Adrenal gland (tissue), 5 donors: ENCODE measurements around the gene NACAD.

Experiments used
- POLR2A ChIP-seq, 2 donors: fragments of 450-650 bp; IDR thresholded peaks; one replicate each; pipeline ENCODE4 v1.6.1; 2017; ENCODE audit warnings: antibody characterized with exemption in 2 of 2, mild to moderate bottlenecking in 2 of 2, moderate library complexity in 1 of 2
- TF ChIP-seq, protein P1 (sequence below), 6 experiments: fragments of 450-650 bp in 4 of 6; fragments of 200-600 bp in 2 of 6; sonication (generic) in 1 of 6; IDR thresholded peaks; 1 replicate in 5 of 6; 2 replicates in 1 of 6; pipeline versions ENCODE4 v1.5.1 to v1.8.0; 2016 to 2021; ENCODE audit warnings: antibody characterized with exemption in 6 of 6, mild to moderate bottlenecking in 2 of 6, moderate library complexity in 1 of 6
- donor health status: DM: no; HTN: no; CAD: no.

DNA sequence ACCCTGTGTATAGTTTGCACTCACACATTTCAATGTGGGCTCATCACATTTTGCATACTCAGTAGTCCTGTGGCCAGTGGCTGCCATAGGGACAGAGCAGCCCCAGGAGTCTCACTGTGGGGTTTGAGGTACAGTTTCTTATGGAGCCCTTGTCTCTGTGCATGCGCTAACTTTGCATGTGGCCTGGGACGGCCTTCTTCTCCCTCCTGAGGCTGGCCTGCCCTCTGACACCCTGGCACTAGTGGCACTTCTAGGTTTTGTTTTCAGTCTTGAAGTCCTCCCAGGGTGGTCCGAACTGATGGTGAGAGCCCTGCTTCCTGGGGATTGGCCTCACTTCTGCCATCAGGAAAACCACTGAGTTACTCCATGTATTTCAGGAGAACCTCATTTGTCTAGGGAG, 21.2 kb downstream of the NACAD start:
- TF ChIP-seq, protein P1, sequence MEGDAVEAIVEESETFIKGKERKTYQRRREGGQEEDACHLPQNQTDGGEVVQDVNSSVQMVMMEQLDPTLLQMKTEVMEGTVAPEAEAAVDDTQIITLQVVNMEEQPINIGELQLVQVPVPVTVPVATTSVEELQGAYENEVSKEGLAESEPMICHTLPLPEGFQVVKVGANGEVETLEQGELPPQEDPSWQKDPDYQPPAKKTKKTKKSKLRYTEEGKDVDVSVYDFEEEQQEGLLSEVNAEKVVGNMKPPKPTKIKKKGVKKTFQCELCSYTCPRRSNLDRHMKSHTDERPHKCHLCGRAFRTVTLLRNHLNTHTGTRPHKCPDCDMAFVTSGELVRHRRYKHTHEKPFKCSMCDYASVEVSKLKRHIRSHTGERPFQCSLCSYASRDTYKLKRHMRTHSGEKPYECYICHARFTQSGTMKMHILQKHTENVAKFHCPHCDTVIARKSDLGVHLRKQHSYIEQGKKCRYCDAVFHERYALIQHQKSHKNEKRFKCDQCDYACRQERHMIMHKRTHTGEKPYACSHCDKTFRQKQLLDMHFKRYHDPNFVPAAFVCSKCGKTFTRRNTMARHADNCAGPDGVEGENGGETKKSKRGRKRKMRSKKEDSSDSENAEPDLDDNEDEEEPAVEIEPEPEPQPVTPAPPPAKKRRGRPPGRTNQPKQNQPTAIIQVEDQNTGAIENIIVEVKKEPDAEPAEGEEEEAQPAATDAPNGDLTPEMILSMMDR (IDR thresholded peaks at IDR 0.05): no peak
- TF ChIP-seq POLR2A (IDR thresholded peaks at IDR 0.05): no peak
